GM18909 (cell line): ENCODE measurements around the gene OSBPL3.
A peak's percentile ranks its signal among the peaks of the same experiment; 100 is the strongest.

Source experiments
- ATAC-seq: cut with Tn5 transposase; IDR thresholded peaks from one replicate; pipeline ENCODE4 v1.9.1; 2021; ENCODE audit warnings: mild to moderate bottlenecking; ENCODE audit not compliant: unreplicated experiment, poor library complexity

OSBPL3 gene

DNA sequence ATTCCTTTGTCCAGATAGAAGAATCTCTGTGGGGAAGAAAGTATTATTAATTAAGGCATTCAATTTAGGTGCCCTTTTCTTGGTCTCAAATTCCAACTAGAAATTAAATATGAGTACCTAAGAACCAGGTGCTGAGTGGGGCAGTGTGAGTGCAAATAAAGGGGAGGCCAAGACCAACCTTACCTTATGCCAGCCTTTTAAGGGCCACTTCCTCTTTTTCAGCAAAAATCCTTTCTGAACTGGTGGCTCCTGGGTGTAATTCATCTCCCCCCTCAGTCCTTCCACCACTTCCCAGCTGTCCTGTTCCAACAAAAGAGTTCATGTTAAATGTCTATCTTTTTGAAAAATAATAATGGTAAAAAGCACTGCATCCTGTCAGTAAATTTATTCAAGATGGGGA is 108.2 kb downstream of the OSBPL3 start:
- ATAC-seq: no peak

- ATAC-seq: no peak
Measured at GRCh38 chr7:24870766-24871165, 109.2 kb downstream of the OSBPL3 start.

DNA sequence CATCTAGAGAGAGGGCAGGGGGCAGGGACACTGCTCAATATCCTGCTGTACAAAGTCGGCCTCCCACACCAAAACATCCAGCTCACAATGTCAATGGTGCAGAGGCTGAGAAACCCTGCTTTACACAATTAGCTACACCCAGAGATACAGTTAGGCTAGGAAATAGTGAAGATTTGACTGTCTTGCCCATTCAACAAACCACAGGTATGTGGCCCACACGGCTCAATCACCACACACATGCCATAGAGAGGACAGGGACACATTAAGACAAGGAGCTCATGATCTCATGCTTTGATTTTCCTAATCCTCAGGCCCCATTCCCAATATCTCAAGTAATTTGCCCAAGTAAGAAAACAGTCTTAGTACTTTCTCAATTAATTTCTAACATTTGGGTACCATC is 110.4 kb downstream of the OSBPL3 start:
- ATAC-seq: no peak

DNA sequence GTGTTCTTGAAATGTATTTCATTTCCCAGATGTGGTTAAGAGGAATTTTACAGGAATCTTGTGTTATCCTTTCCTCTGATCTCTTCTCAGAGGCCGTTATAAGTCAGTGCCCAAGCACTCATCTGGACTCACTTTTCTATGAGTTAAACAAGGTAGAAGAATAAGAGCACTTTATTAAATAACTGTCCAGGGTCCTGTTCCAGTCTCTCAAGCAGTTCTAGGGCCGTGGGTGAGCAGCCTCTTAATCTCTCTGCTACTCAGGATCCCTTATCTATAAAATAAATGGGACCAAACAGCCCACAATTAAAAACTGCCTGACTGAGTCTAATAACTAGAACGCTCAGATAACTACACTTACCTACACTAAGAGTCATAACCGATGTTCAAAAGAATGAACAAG is 111.2 kb downstream of the OSBPL3 start:
- ATAC-seq: no peak

DNA sequence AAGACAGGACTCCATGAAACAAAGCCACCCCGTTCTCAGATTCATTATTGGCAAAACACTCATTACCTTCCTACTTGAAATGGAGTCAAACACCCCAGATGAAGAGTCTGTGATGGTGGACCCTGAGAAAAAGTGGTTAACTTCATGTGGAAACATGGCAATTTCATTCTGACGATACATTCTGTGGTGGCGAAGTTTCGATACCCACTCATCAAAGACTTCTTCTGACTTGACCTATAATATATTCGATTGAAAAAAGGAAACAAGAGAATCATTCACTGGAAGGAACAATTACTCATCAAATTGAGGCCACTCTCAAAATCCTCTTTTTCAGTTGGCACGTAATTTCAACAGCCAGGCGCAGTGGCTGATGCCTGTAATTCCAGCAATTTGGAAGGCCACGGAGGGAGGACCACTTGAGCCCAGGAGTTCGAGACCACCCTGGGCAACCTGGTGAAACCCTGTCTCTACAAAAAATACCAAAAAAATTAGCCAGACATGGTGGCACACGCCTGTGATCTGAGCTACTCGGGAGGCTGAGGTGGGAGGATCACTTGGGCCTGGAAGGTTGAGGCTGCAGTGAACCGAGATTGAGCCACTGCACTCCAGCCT is 113.9 kb downstream of the OSBPL3 start:
- no peak for ATAC-seq

DNA sequence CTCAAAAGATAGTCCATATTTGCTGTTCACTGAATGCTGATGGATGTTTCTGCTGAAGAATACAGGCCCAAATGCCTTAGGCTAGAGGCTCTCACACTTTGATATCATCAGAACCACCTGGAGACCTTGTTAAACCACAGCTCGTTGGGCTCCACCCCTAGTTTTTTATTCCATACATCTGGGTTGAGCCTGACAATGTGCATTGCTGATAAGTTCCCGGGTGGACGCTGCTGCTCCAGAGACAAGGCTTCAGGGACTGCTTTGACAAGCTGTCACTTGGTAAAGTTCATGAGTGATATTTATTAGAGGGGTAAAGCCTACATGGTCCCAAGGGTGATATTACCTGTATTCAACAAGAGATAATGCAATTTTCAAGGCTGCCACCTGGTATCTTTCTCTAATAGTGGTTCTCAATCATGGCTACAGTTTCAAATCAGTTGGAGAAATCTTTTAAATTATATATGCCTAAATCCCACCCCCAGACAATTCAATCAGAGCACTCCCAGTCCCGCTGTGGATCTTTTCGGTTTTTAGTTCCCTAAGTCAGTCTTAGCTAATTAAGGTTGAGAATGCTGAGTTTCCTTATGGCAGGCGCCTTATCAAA is 115.7 kb downstream of the OSBPL3 start:
- ATAC-seq: no peak

- no peak for ATAC-seq
Measured at GRCh38 chr7:24863626-24864025, 116.4 kb downstream of the OSBPL3 start.

- ATAC-seq: no peak
Measured at GRCh38 chr7:24862461-24862860, 117.5 kb downstream of the OSBPL3 start.

GRCh38 chr7:24861336-24861735 is 118.6 kb downstream of the OSBPL3 start:
- no peak for ATAC-seq

- no peak for ATAC-seq
Measured at GRCh38 chr7:24860611-24861010, 119.4 kb downstream of the OSBPL3 start.

GRCh38 chr7:24858108-24858977 is 121.6 kb downstream of the OSBPL3 start:
- ATAC-seq: no peak

DNA sequence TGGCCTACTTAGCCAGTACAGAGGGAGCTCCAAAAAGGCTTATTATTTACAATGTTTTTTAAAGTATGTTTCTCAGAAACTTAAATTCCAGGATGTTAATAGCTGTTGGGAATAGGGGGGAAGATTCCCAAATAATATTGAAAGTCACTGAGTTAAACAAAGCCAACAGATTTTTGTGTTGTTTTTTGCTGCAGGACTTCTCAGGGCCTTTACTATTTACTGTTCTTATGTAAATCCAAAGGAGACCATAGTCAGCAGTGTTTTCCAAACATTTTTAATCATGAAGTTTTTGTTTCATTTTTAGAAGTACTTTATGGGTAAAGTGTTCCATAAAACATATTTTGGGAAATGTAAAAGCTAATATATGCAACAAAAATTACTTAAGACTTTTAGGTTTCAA is 122.4 kb downstream of the OSBPL3 start:
- ATAC-seq: no peak

DNA sequence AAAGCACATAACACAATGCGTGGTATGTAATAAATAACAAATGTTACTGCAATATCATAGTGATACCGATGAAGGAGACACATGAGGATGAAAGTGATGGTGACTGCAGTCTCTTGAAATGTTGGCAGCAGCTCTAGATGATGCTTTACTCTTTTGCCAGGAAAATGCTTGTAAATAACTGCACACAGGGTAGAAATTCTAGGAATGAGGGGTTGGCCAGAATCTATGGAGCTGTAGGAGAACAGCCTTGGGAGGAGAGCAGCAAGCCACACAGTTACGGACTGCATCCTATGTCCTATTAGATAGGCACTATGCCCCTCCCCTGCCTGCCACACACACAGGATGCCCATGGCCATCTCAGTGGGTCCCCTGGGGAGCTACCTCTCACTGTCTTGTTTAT is 125.1 kb downstream of the OSBPL3 start:
- no peak for ATAC-seq

GRCh38 chr7:24851786-24852185 is 128.2 kb downstream of the OSBPL3 start:
- ATAC-seq: no peak

DNA sequence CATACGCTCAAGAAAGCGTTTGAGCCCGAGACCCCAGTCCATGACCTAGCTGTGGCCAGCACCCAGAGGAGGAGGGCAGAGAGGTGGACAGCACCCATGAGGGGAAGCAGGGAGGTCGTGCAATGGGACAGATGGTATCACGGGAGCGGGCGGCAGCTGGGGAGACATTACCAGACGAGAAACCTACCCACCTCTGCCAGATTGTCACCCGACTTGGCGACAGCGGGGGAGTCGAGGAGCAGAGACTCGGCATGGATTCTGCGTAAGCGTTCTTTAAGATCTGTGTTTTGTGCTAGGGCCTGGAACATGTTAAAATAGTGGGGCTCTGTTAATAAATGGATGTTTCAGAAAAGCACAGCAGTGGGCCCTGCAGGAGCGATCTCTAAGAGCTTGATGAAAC is 131.1 kb downstream of the OSBPL3 start:
- ATAC-seq: no peak

DNA sequence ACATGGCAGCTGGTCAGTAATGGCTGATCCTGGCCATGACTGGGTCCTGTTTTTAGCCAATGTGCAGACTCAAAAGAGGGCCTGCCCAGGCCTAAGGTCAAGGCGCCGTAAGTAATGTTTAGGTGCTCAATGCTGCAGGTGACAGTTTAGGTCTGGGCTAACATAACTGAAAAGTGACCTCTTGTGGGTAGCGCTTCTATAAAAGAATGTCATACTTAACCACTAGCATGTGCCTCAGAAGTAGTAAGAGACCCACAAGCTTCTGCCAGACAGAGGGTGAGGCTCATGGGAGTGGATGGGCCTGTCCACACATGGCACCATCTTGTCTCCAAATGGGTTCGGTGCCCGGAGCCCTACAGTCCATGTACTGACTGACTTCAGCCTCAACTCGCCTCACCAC is 132.2 kb downstream of the OSBPL3 start:
- ATAC-seq: no peak

DNA sequence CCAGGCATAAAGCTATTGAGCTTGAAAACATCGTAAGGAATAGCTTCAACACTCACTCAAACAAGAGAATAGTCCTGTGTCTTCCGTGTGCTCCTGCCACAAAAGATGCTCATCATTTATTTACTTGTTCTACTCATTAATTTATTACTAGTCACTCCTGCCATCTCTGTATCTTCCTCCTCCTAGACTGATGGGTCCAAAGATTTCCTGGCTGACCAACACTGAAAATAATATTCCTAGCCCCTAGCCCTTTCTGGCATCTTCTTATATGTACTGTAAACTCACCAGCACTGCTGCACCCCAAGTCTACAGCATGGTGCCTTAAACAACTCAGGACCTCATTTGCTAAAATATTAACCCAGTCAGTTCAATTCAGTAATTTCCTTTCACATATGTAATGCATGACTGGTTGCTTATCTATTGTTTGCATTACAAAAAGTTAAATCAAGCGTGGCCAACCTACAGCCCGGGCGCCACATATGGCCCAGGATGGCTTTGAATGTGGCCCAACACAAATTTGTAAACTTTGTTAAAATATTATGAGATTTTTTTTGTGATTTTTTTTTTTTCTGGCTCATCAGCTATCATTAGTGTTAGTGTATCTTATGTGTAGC is 136.1 kb downstream of the OSBPL3 start:
- no peak for ATAC-seq

GRCh38 chr7:24842449-24843241 is 137.3 kb downstream of the OSBPL3 start:
- peak; percentile 62 for ATAC-seq

DNA sequence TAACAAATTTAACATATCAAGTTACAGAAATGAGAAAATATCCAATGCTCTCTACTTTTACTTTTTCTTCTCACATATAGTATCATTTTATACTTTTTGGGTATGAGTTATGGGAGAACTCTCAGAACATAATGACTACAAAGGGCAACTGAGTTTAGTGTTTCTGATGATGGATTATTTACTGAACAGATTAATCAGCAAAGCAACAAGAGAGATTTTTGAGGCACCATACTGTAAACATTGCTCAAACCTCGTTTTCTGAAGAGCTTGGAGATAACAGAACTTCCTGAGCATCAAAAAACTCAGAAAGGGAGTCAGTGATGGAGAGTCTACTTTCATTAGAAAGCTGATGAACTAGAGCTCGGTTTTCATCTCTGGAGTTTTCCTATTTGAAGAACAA is 137.9 kb downstream of the OSBPL3 start:
- no peak for ATAC-seq

- no peak for ATAC-seq
Measured at GRCh38 chr7:24840563-24840962, 139.4 kb downstream of the OSBPL3 start.
